Mesothelial cell of epicardium (in vitro differentiated cells): Measurements from ENCODE around the gene MADD. TPM values are rescaled to one million over a fixed set of nuclear protein-coding genes. Genes with fewer than 3 reads are reported as not detected.

Experiments
- DNase-seq, 2 experiments: peaks; one replicate each; pipeline ENCODE4 v3.0.0; 2021; ENCODE audit warnings: low spot score in 2 of 2; ENCODE audit not compliant: unreplicated experiment in 2 of 2
- H3K27ac Mint-ChIP-seq: 2 replicates; pipeline ENCODE4 v1.8.0; 2021; ENCODE audit warnings: mixed read lengths
- H3K27me3 Mint-ChIP-seq: 2 replicates; pipeline ENCODE4 v1.8.0; 2021; ENCODE audit warnings: low read depth, mixed read lengths
- H3K36me3 Mint-ChIP-seq: 2 replicates; pipeline ENCODE4 v1.8.0; 2021; ENCODE audit warnings: mixed read lengths
- H3K4me1 Mint-ChIP-seq: 2 replicates; pipeline ENCODE4 v1.8.0; 2021; ENCODE audit warnings: mixed read lengths
- H3K4me3 Mint-ChIP-seq: 2 replicates; pipeline ENCODE4 v1.8.0; 2021; ENCODE audit warnings: mild to moderate bottlenecking, moderate library complexity, mixed read lengths
- H3K9me3 Mint-ChIP-seq: 2 replicates; pipeline ENCODE4 v1.8.0; 2021; ENCODE audit warnings: mixed read lengths
- CTCF ChIP-seq: fragments of 200-600 bp; sonication (generic); IDR thresholded peaks from one replicate; pipeline ENCODE4 v1.5.0; 2021; ENCODE audit warnings: antibody characterized with exemption; ENCODE audit not compliant: unreplicated experiment
- total RNA-seq: library from RNA; stranded (reverse); gene quantifications from 3 replicates; pipeline ENCODE4 v1.2.1, GENCODE V29; 2021

Gene MADD
- total RNA-seq, 1 donor from 2014 or later: 71.2 TPM

DNA sequence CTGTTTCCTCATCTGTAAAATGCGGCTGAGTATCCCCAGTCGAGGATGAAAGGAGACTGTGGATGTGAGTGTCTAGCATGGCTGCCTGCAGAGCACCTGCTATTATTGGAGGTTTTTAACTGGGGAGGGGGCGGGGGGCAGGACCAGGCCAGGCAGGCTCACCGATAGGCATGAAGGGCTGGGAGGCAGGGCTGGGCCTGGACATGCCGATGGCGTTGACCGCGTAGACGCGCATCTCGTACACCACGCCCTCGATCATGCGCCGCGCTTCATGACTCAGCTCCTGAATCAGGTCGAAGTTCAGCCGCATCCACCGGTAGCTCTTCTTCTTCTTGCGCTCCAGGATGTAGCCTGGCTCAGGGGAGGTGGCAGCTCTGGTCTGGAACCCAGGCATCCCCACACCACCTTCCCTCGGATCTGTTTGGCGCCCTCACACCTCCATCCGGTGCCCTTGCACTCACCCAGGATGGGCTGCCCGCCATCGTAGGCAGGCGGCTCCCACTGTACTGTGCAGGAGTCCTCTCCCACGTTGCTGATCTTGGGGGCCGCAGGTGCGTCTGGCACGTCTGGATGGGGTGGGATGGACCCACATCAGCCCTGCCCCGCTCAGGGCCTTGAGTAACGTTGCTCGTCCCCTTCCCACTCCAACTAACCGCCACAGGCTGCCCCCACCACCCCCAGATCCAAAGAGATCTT, 67.4 kb downstream of the MADD start:
- Mint-ChIP-seq H3K27ac (no peak overlapping the region), H3K9me3 (no peaks in the 10 kb centered on the region), H3K4me1 (no peaks in the 10 kb centered on the region), H3K36me3 (no peaks in the 10 kb centered on the region), H3K4me3 (no peak overlapping the region), H3K27me3 (no peaks in the 10 kb centered on the region)
- DNase-seq: no peak
- no peak for TF ChIP-seq CTCF

DNA sequence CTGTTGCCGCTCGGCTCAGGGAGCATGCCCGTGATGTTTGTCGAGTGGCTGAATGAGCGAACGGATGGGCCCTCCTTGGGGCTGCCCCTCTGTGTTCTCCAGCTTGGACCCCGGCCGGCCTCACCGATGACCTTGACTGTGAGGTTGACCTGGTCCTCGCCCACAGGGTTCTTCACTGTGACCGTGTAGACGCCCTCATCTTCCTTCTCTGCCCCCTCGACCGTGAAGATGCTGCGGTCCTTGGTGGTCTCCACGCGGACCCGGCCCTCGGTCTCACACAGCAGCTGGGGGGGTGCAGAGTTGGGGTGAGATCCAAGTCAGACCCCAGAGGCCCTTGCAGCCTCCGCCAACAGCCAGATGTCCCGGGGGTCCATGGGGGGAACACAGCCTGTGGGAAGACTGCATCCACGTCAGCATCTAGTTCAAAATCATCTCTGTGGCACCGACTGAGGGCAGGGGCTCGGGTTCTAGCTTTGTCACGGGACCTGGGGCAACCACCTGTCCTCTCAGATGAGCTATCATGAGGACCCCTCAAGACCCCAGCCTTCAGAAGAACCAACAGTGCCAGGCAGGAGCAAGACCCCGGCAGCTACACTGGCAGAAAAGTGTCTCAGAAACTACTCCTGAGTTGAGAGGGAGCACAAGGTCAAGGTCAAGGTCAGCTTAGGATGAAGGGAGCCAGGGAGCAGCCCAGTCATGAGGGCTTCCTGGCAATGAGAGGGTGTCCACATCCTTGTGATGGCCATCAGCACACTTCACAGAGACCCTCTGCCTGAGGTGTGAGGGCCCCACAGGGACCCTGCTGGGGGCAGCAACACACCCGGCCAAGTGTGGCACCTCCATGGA, 68.7 kb downstream of the MADD start:
- Mint-ChIP-seq H3K4me3 (no peak overlapping the region), H3K27me3 (no peaks in the 10 kb centered on the region), H3K27ac (no peak overlapping the region), H3K9me3 (no peaks in the 10 kb centered on the region), H3K4me1 (no peaks in the 10 kb centered on the region), H3K36me3 (no peaks in the 10 kb centered on the region)
- TF ChIP-seq CTCF: no peak
- no peak for DNase-seq

GRCh38 chr11:47340010-47340409, 70.1 kb downstream of the MADD start:
- Mint-ChIP-seq H3K36me3 (no peaks in the 10 kb centered on the region), H3K9me3 (no peaks in the 10 kb centered on the region), H3K27ac (no peak overlapping the region), H3K27me3 (no peaks in the 10 kb centered on the region), H3K4me1 (no peaks in the 10 kb centered on the region), H3K4me3 (no peak overlapping the region)
- no peak for TF ChIP-seq CTCF
- no peak for DNase-seq

GRCh38 chr11:47340980-47341775, 71.2 kb downstream of the MADD start:
- no peak for TF ChIP-seq CTCF
- no peaks in the 10 kb centered on the region for H3K36me3 Mint-ChIP-seq
- H3K4me3 Mint-ChIP-seq: no peak overlapping the region
- no peaks in the 10 kb centered on the region for H3K27me3 Mint-ChIP-seq
- DNase-seq: no peak
- H3K4me1 Mint-ChIP-seq: no peaks in the 10 kb centered on the region
- no peak overlapping the region for H3K27ac Mint-ChIP-seq
- H3K9me3 Mint-ChIP-seq: no peaks in the 10 kb centered on the region

DNA sequence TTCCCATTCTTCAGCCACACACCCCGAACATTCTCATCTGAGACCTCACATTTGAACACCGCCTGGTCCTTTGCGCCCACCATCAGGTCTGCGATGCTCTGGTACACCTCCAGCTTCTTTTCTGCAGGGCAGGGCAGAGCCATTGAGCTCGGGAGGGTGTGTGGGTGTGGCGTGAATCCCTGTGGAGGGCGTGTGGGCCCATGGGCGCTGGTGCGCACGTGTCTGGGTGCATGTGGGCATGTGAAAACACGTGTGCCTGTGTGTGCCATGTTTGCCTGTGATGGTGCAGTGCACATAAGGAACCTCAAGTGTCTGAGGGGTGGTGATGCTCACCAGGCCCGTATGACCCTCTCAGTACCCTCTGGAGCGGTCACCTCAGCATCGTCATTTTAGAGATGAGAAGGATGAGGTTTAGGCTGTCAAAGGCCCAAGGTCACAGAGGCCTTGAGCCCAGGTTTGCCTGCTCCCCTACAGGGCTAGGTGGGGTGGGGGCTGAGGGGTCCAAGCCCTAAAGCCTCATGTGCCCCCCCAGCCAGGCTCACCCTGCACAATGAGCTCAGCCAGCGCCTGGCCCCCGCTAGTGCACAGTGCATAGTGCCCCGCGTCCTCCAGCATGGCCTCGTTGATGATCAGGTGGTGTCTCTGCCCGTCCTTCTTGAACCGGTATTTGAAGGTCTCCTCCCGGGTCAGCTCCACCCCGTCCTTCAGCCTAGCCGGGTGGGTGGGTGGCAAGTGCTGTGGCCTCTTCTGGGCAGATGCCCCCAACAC, 72.3 kb downstream of the MADD start:
- DNase-seq: no peak
- Mint-ChIP-seq H3K9me3 (no peaks in the 10 kb centered on the region), H3K27ac (no peak overlapping the region), H3K36me3 (no peaks in the 10 kb centered on the region), H3K4me3 (no peak overlapping the region), H3K27me3 (no peaks in the 10 kb centered on the region), H3K4me1 (no peaks in the 10 kb centered on the region)
- TF ChIP-seq CTCF: no peak
